Ovary (tissue), 9 donors: ENCODE results near the gene SNAP47. TPM values are rescaled to one million over a fixed set of nuclear protein-coding genes. Genes with fewer than 3 reads are reported as not detected.
A peak's percentile ranks its signal among the peaks of the same experiment; 100 is the strongest.

Source experiments
- DNase-seq, 5 donors: peaks; one replicate each; pipeline ENCODE4 v3.0.0-alpha.2; 2019 to 2020
- H3K27ac ChIP-seq, 2 donors: fragments of 200-600 bp; one replicate each; pipeline versions ENCODE4 v1.5.1 to v1.8.0; 2019 to 2022
- H3K27me3 ChIP-seq: fragments of 200-600 bp; one replicate; pipeline ENCODE4 v1.8.0; 2022
- H3K36me3 ChIP-seq: fragments of 200-600 bp; sonication (generic); one replicate; pipeline ENCODE4 v1.5.1; 2019
- H3K4me1 ChIP-seq: one replicate; pipeline ENCODE4 v1.8.1; 2013; ENCODE audit warnings: mild to moderate bottlenecking, moderate library complexity; ENCODE audit not compliant: insufficient read depth
- H3K4me3 ChIP-seq: fragments of 200-600 bp; sonication (generic); one replicate; pipeline ENCODE4 v1.5.1; 2017
- H3K9me3 ChIP-seq, 2 donors: fragments of 200-600 bp in 1 of 2; sonication (generic) in 1 of 2; one replicate each; pipeline versions ENCODE4 v1.5.1 to v1.8.1; 2013 to 2019; ENCODE audit warnings: mild to moderate bottlenecking in 1 of 2, moderate library complexity in 1 of 2
- CTCF ChIP-seq, 3 donors: fragments of 450-650 bp in 2 of 3; fragments of 200-600 bp in 1 of 3; IDR thresholded peaks; one replicate each; pipeline versions ENCODE4 v1.5.1 to v1.8.0; 2016 to 2022; ENCODE audit warnings: antibody characterized with exemption in 3 of 3, mild to moderate bottlenecking in 1 of 3
- EP300 ChIP-seq: sonication (generic); formaldehyde crosslinking; IDR thresholded peaks from one replicate; pipeline ENCODE4 v1.6.1; 2017; ENCODE audit warnings: antibody characterized with exemption
- POLR2A ChIP-seq: fragments of 450-650 bp; IDR thresholded peaks from one replicate; pipeline ENCODE4 v1.6.1; 2017; ENCODE audit warnings: antibody characterized with exemption, mild to moderate bottlenecking, moderate library complexity
- WGBS, 3 donors: extraction: QIAGEN DNeasy Blood & Tissue Kit in 1 of 3; methylation state at CpG; one replicate each; pipeline versions ENCODE4 v1.1.5 to v1.1.7; 2013 to 2017; 5-methylcytosine and 5-hydroxymethylcytosine counted together
- intact Hi-C, 4 donors: fragments of 100-400 bp; cut with DNase I; formaldehyde crosslinking; loops; one replicate each; pipeline versions ENCODE4 v1.11.0 to v1.15.1; 2022 to 2023
- polyA plus RNA-seq, 2 donors: library from polyadenylated mRNA; stranded (reverse); fragments of 200-250 nt in 1 of 2; fragments of 350-450 nt in 1 of 2; fragmentation: Illumina TruSeq in 1 of 2; extraction: RNeasy Lipid Tissue Mini Kit (QIAGEN cat#74804) in 1 of 2; gene quantifications; one replicate each; pipeline ENCODE4 v1.2.3, GENCODE V29; 2013 to 2014
- total RNA-seq, 7 donors: library from RNA; depleted of rRNA in 2 of 7; stranded (reverse); fragments of >200 nt in 2 of 7; fragmentation: NEBNext Ultra II Directional in 3 of 7; extraction: Animal tissue kit (Norgen Biotek cat#: 25700) in 3 of 7; gene quantifications; one replicate each; pipeline versions ENCODE4 v1.1.0 to v1.2.4, GENCODE V29; 2016 to 2023
- donor health status: DM: no; HTN: no; CAD: no; lungs with moderate emphysema.
- donor health status: DM: no; HTN: no; CAD: no.
- donor health status: Bipolar disorder and iron deficiency.
- donor health status: DM: yes; HTN: yes; CAD: no.
- donor health status: DM: no; HTN: no; CAD: no.
- donor health status: DM: yes; HTN: yes; CAD: no.

The SNAP47 gene
- total and polyA plus RNA-seq, 9 donors, result 43.5 to 135 (median 83.9) TPM

- Histone ChIP-seq H3K4me3 (no peak overlapping the region), H3K27ac (no peak overlapping the region), H3K36me3 (no peaks in the 10 kb centered on the region), H3K4me1 (no peaks in the 10 kb centered on the region), H3K27me3 (no peaks in the 10 kb centered on the region), H3K9me3 (no peaks in the 10 kb centered on the region)
- DNase-seq, result peak in 2 of 5 donors; percentile 14 to 26
- 89 to 95% (median 90%) methylated on average over 11 of the region's 11 CpGs for WGBS, 3 donors
- intact Hi-C loops, result no loop called here
- TF ChIP-seq EP300, result no peak
- TF ChIP-seq POLR2A, result no peak
- TF ChIP-seq CTCF (IDR thresholded peaks at IDR 0.05), result no peak
Measured at GRCh38 chr1:227777156-227777555, 41.9 kb downstream of the SNAP47 start.

DNA sequence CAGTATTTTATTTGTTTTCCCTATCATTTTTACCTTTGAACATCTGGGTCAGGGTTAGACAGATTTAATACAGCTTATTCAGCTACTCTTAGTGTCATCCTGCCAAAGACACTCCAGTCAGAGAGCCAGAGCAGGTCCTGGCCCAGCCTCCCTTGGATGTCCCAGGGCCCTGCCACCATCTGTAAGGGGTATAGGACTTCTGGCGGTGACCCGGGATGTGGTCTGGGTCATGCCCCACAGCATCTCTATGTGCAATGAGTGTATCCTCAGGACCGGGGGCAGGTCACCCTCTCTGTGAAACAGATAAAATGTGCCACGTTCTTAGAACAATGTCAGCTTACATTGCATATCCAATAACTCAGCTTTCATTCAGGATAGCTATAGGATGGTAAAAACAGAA, 42.4 kb downstream of the SNAP47 start:
- Histone ChIP-seq H3K4me3 (no peak overlapping the region), H3K36me3 (no peaks in the 10 kb centered on the region), H3K4me1 (no peaks in the 10 kb centered on the region), H3K9me3 (no peaks in the 10 kb centered on the region), H3K27ac (no peak overlapping the region), H3K27me3 (no peaks in the 10 kb centered on the region)
- TF ChIP-seq CTCF (IDR thresholded peaks at IDR 0.05) (no peak), EP300 (no peak), POLR2A (no peak)
- DNase-seq, result peak in 3 of 5 donors; percentile 8 to 19 (median 17)
- intact Hi-C loops, result no loop called here
- 92 to 96% (median 94%) methylated on average over 4 of the region's 4 CpGs for WGBS, 3 donors

DNA sequence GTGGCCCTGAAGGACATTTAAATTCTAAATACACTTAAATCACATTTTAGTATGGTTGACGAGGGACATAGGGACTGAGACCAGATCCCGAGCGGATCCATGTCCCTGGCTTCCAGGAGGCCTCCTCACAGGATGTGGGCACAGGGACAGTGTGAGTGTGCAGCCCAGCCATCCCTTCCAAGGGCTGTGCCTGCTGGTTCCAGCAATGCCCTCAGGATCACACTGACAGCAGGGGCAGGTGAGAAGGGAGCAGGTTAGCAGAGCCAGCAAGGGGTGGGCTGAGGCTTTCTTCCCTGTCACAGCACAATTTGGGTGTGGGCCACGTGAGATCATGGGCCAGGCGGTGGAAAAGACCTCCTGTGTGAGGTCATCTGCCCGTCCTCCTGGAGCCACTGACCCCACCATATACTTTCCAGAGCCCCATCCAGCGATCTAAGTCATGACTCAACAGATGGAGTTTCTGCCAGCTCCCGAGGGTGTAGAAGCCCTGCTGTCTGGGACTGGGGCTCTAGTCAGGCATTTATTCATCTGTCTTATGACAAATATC, 43.2 kb downstream of the SNAP47 start:
- Histone ChIP-seq H3K27me3 (no peaks in the 10 kb centered on the region), H3K4me1 (no peaks in the 10 kb centered on the region), H3K4me3 (no peak overlapping the region), H3K9me3 (no peaks in the 10 kb centered on the region), H3K27ac (no peak overlapping the region), H3K36me3 (no peaks in the 10 kb centered on the region)
- intact Hi-C loops, result no loop called here
- no peak for TF ChIP-seq CTCF (IDR thresholded peaks at IDR 0.05)
- TF ChIP-seq EP300, result no peak
- no peak for TF ChIP-seq POLR2A
- peak in 4 of 5 donors; percentile 7 to 24 (median 12) for DNase-seq
- WGBS, 3 donors, result 87 to 91% (median 91%) methylated on average over 6 to 8 of the region's 8 CpGs

DNA sequence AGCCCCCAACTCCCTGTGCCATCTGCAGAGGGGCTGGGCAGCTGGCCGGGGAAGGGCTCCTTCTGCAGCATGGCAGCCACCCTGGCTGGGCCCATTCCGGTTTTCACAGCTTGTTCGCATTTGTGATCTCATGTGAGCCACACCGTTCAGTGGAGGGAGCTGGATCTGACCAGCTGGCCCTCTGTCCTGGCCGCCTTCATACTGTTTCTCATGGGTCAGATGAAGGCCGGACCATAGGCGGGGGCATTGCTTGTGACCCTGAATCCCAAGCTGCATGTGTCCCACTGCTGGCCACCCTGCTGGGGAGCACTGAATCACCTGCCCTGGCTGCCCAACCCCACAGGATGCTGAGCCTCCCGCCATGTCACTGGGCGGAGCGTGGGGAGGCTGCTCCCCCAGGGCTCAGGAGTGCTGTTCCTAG, 43.8 kb downstream of the SNAP47 start:
- H3K36me3 ChIP-seq, result no peaks in the 10 kb centered on the region
- H3K27ac ChIP-seq, result no peak overlapping the region
- H3K9me3 ChIP-seq, result no peaks in the 10 kb centered on the region
- intact Hi-C loops, result no loop called here
- no peak overlapping the region for H3K4me3 ChIP-seq
- 89 to 91% (median 90%) methylated on average over 10 of the region's 10 CpGs for WGBS, 3 donors
- H3K4me1 ChIP-seq, result no peaks in the 10 kb centered on the region
- DNase-seq, result peak in 4 of 5 donors; percentile 9 to 26 (median 12)
- TF ChIP-seq EP300 (no peak), POLR2A (no peak), CTCF (IDR thresholded peaks at IDR 0.05) (no peak)
- H3K27me3 ChIP-seq, result no peaks in the 10 kb centered on the region
